Neutrophil (primary cell): ENCODE results near the gene MCL1.
"Not testable (repeated sequence)": the region's sequence is repeated elsewhere in the genome, so short reads cannot be mapped to it uniquely, and the experiment has no call there.

Experiments
- H3K27ac ChIP-seq: fragments of 200-600 bp; sonication (generic); 2 replicates; pipeline ENCODE4 v1.5.1; 2016; ENCODE audit warnings: mild to moderate bottlenecking, moderate library complexity
- H3K27me3 ChIP-seq: fragments of 200-600 bp; sonication (generic); 2 replicates; pipeline ENCODE4 v1.6.0; 2016; ENCODE audit warnings: mild to moderate bottlenecking
- H3K36me3 ChIP-seq: fragments of 200-600 bp; sonication (generic); 2 replicates; pipeline ENCODE4 v1.5.1; 2017
- H3K4me1 ChIP-seq, 2 experiments: fragments of 200-600 bp in 1 of 2; sonication (generic) in 1 of 2; 1 replicate in 1 of 2; 2 replicates in 1 of 2; pipeline versions ENCODE4 v1.5.1 to v1.6.1; 2013 to 2016; ENCODE audit warnings: low read depth in 1 of 2, low read length in 1 of 2, mild to moderate bottlenecking in 1 of 2, moderate library complexity in 1 of 2; ENCODE audit not compliant: control insufficient read depth in 1 of 2, insufficient read depth in 1 of 2
- H3K4me3 ChIP-seq, 2 experiments: fragments of 200-600 bp in 1 of 2; sonication (generic) in 1 of 2; 1 replicate in 1 of 2; 2 replicates in 1 of 2; pipeline ENCODE4 v1.5.1; 2013 to 2016; ENCODE audit warnings: low read depth in 1 of 2, low read length in 1 of 2, mild to moderate bottlenecking in 1 of 2, moderate library complexity in 1 of 2
- H3K9me3 ChIP-seq: fragments of 200-600 bp; sonication (generic); 2 replicates; pipeline ENCODE4 v1.5.1; 2016
- TF ChIP-seq, protein P1 (sequence below): fragments of 200-600 bp; sonication (generic); IDR thresholded peaks from 2 replicates; pipeline ENCODE4 v1.5.1; 2016; ENCODE audit warnings: antibody characterized with exemption

MCL1 gene

DNA sequence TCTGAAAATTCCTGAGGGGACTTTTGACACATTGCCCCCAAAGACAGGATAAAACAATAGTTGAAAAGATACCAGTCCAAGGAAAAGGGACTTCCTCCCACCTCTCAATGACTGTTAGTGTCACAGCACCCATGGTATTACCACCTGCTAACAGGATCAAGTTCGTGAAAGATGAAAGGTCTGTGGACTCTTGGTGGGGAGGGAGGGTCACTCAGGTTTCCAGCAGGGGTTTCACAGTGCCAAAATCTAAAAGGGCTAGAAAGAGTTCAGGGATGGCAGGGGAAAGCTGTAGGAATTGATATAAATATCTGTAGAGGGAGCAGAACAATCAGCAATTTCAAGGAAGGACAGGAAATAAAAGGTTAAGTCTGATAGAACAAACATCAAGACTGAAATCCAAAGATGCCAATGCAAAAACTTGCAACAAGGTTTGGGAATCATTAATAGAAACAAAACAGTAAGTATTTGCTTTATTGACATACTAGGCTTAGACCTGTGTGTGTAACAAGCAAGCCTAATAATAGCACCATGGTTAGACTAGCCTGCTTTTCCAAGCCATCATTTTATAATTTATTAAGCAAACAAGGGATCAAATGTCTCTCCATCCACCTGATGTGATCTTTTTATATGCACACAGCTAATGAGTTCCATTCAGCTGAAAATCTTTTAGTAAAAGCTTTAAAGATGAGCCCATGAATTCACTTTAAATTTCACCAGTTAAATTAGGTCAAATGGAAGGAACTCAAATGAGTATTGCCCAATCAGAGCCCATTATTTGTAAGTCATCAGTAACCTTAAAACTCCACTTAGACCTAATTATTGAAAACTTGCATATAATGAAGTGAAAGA is 3.7 kb downstream of the MCL1 start:
- Histone ChIP-seq H3K36me3 (peaks cover 85% of the 10 kb centered on the region), H3K4me3 (peak overlapping the region; percentile 80 to 97), H3K27ac (peak overlapping the region; percentile 100), H3K4me1 (peaks cover 58 to 62% of the 10 kb centered on the region in 2 experiments), H3K9me3 (no peaks in the 10 kb centered on the region), H3K27me3 (no peaks in the 10 kb centered on the region)
- TF ChIP-seq, protein P1, sequence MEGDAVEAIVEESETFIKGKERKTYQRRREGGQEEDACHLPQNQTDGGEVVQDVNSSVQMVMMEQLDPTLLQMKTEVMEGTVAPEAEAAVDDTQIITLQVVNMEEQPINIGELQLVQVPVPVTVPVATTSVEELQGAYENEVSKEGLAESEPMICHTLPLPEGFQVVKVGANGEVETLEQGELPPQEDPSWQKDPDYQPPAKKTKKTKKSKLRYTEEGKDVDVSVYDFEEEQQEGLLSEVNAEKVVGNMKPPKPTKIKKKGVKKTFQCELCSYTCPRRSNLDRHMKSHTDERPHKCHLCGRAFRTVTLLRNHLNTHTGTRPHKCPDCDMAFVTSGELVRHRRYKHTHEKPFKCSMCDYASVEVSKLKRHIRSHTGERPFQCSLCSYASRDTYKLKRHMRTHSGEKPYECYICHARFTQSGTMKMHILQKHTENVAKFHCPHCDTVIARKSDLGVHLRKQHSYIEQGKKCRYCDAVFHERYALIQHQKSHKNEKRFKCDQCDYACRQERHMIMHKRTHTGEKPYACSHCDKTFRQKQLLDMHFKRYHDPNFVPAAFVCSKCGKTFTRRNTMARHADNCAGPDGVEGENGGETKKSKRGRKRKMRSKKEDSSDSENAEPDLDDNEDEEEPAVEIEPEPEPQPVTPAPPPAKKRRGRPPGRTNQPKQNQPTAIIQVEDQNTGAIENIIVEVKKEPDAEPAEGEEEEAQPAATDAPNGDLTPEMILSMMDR: no peak

- TF ChIP-seq, protein P1: no peak
- H3K36me3 ChIP-seq: peaks cover 91% of the 10 kb centered on the region
- H3K9me3 ChIP-seq: no peaks in the 10 kb centered on the region
- H3K27me3 ChIP-seq: no peaks in the 10 kb centered on the region
- peak overlapping the region; percentile 80 to 97 for H3K4me3 ChIP-seq
- H3K4me1 ChIP-seq: peaks cover 59 to 63% of the 10 kb centered on the region in 2 experiments
- H3K27ac ChIP-seq: peak overlapping the region; percentile 100
These were observed 4.3 kb downstream of the MCL1 start for GRCh38 chr1:150575072-150575489.

DNA sequence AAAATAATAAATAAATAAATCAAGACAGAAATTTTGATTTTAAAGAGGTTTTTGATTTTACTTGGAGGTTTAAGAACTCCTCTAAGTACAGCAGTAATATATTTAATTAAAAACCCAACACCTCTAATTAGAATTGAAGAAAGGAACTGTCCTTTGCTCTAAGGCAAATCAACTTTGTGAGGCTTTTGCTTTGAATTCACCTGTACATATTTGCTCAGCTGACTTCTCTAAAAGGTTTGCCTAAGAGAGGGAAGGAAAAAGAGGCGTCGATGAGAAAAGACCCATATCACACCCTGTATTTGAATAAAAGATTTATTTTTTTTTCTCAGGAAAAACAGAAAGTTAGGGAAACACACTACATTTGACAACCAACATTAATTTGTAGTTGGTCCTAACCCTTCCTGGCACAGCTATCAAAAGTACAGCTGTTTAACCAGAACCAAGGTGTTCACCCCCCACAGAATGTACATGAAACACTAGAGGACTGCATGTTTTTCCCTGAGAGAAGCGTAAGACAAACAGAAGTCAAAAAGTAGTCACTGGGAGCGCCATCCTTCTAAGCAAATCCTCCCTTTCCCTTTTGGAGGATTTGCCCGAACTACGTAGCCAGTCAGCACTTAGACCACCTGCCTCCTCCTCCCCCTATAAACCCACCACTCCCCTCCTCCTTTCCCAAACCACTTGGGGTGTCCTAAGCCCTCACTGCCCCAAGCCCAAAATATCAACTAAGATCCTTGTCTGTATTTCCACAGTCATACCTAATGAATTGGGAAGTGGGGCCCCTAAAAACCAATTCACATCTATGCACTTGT is 4.9 kb downstream of the MCL1 start:
- TF ChIP-seq, protein P1: no peak
- peak overlapping the region; percentile 100 for H3K27ac ChIP-seq
- H3K36me3 ChIP-seq: peaks cover 97% of the 10 kb centered on the region

GRCh38 chr1:150573648-150574071 is 5.8 kb downstream of the MCL1 start:
- Histone ChIP-seq H3K4me1 (peaks cover 71 to 73% of the 10 kb centered on the region in 2 experiments), H3K27ac (peak overlapping the region; percentile 100), H3K36me3 (peaks cover 100% of the 10 kb centered on the region), H3K4me3 (peak overlapping the region; percentile 80 to 97)
- not testable (repeated sequence) for H3K9me3 ChIP-seq, H3K27me3 ChIP-seq

More for the DNA sequence above, 4.9 kb downstream of the MCL1 start:
- H3K4me1 ChIP-seq: peaks cover 63 to 65% of the 10 kb centered on the region in 2 experiments
- H3K9me3 ChIP-seq: no peaks in the 10 kb centered on the region
- peak overlapping the region; percentile 80 to 97 for H3K4me3 ChIP-seq
- H3K27me3 ChIP-seq: no peaks in the 10 kb centered on the region

GRCh38 chr1:150572918-150573647 is 6.3 kb downstream of the MCL1 start:
- Histone ChIP-seq H3K27ac (peak overlapping the region; percentile 100), H3K4me1 (peaks cover 76 to 79% of the 10 kb centered on the region in 2 experiments), H3K36me3 (peaks cover 100% of the 10 kb centered on the region), H3K4me3 (peak overlapping the region; percentile 80 to 97), H3K27me3 (no peaks in the 10 kb centered on the region), H3K9me3 (no peaks in the 10 kb centered on the region)
- TF ChIP-seq, protein P1: no peak
